HG02885 (cell line): ENCODE results near the gene WDR13.
"Not testable (repeated sequence)": the region's sequence is repeated elsewhere in the genome, so short reads cannot be mapped to it uniquely, and the experiment has no call there.

Source experiments
- ATAC-seq: cut with Tn5 transposase; IDR thresholded peaks from one replicate; pipeline ENCODE4 v1.9.1; 2021; ENCODE audit warnings: mild to moderate bottlenecking; ENCODE audit not compliant: unreplicated experiment, poor library complexity

The WDR13 gene

GRCh38 chrX:48648336-48648751 is 51.1 kb downstream of the WDR13 start:
- ATAC-seq, result no peak

GRCh38 chrX:48649102-48649501 is 51.8 kb downstream of the WDR13 start:
- no peak for ATAC-seq

- ATAC-seq, result not testable (repeated sequence)
Observed at GRCh38 chrX:48652055-48652579, 54.8 kb downstream of the WDR13 start.

- ATAC-seq, result not testable (repeated sequence)
Observed at GRCh38 chrX:48654746-48655145, 57.5 kb downstream of the WDR13 start.
